ENCODE measurements around the gene TUBB4B.

TUBB4B gene

GRCh38 chr9:137226338-137227053 is 14.6 kb upstream of the TUBB4B start:
- no peak for DNase-seq

GRCh38 chr9:137227054-137227852 is 13.8 kb upstream of the TUBB4B start, which contains the start of gene RNF224:
Gene RNF224 (plus strand): TSS chr9:137227502. CDS start chr9:137228336, 834 bp downstream.
- peak; percentile 69 for DNase-seq

- DNase-seq = no peak
Measured at GRCh38 chr9:137227853-137228505, 13.1 kb upstream of the TUBB4B start.

- DNase-seq = no peak
Measured at GRCh38 chr9:137228506-137228967, 12.6 kb upstream of the TUBB4B start.

GRCh38 chr9:137228968-137229896 is 11.9 kb upstream of the TUBB4B start:
- no peak for DNase-seq

GRCh38 chr9:137229903-137230704 is 11.0 kb upstream of the TUBB4B start:
- DNase-seq = no peak

GRCh38 chr9:137230705-137231371 is 10.2 kb upstream of the TUBB4B start, which contains the start of gene SLC34A3:
Gene SLC34A3 (plus strand): TSS chr9:137230901. CDS start chr9:137231703, 802 bp downstream.
- DNase-seq = no peak

- no peak for DNase-seq
Measured at GRCh38 chr9:137231372-137232039, 9.6 kb upstream of the TUBB4B start.

- no peak for DNase-seq
Measured at GRCh38 chr9:137232101-137232500, 9.0 kb upstream of the TUBB4B start.

GRCh38 chr9:137232510-137232909 is 8.6 kb upstream of the TUBB4B start:
- DNase-seq = no peak

GRCh38 chr9:137233143-137233980 is 7.7 kb upstream of the TUBB4B start:
- DNase-seq = no peak

- no peak for DNase-seq
Measured at GRCh38 chr9:137234055-137234697, 6.9 kb upstream of the TUBB4B start.

- no peak for DNase-seq
Measured at GRCh38 chr9:137234758-137235423, 6.2 kb upstream of the TUBB4B start.

- DNase-seq = no peak
Measured at GRCh38 chr9:137235424-137236237, 5.5 kb upstream of the TUBB4B start.

- DNase-seq = peak; percentile 81
Measured at GRCh38 chr9:137236238-137236935, 4.7 kb upstream of the TUBB4B start.

- no peak for DNase-seq
Measured at GRCh38 chr9:137236936-137237421, 4.1 kb upstream of the TUBB4B start.
